GM12872 (cell line): ENCODE data around the gene LUC7L2.

Source experiments
- CTCF ChIP-seq: IDR thresholded peaks from 3 replicates; pipeline ENCODE4 v1.5.1; 2011; ENCODE audit warnings: low read depth, mild to moderate bottlenecking, low read length, moderate library complexity; ENCODE audit not compliant: insufficient read depth

The LUC7L2 gene

GRCh38 chr7:139360948-139361307 is 1.2 kb downstream of the LUC7L2 start:
- TF ChIP-seq CTCF: no peak

DNA sequence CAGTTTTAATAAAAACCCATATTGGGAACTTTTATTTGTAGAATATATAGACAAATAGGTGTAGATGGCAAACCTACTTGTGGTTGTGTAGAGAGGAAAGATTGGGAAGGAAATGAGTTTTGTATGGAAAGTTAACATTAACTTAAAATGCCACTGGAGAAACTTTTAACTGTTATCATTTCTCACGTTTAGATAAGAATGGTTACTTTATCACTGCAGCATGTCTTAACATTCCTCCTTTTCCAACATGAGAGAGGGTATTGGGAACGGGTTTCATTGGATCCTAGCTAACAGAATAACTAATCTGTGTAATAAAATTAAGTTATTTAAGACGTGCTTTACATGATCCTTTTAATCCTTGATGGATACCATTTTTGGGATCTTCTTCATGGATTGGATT is 1.8 kb downstream of the LUC7L2 start:
- TF ChIP-seq CTCF: no peak

GRCh38 chr7:139362302-139362701 is 2.6 kb downstream of the LUC7L2 start:
- no peak for TF ChIP-seq CTCF

- no peak for TF ChIP-seq CTCF
Measured at GRCh38 chr7:139362981-139363380, 3.3 kb downstream of the LUC7L2 start.

DNA sequence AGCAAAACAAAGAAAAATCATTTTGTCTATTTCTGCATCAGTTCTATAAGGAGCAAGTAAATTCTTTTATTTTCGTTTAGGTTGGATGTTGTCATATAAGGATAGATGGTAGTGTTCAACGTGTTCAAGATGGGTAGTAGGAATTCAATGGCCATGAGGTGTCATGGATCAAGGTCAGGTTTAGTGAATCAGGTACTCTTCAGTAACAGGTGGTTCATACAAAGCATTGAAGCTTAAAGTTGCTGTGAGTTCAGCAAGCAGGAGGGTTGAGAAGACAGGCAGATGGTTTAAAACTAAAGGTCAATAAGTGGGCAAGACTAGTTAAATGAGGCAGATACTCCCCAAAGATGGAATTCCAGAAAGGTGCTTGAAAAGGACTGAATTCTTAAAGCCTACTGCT is 5.6 kb downstream of the LUC7L2 start:
- no peak for TF ChIP-seq CTCF

- TF ChIP-seq CTCF: no peak
Measured at GRCh38 chr7:139366400-139366799, 6.7 kb downstream of the LUC7L2 start.

DNA sequence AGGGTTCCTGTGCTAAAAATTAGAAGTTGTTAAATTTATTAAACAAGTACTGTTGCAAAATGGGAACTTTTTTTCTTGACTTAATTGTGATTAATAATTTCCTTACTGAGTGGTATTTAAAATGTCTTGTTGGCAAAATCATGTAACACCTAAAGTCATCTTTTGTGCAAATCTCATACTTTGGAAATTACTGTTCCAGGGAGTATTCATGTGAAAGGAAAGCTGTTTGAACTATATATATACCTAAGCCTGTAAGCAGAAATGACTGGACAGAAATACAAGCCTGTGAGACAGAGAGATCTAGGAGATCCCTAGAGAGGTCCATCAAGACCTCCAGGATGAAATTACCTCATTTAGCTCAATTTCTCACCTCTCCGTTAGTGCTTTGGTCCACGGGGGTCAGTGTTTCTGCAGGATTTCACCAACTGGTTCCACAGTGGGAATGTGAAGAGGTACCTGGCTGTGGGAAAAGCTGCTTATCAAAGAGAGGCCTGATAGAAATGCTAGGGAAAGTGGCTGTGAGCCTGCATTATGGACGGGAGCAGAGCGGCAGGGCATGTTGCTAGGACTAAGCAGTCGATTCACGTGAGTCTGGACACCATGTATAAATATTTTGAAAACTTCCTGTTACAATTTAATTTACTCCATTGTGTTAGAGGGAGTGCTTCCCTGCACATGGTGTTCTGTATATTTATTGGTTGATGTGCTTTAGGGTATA is 7.9 kb downstream of the LUC7L2 start:
- no peak for TF ChIP-seq CTCF
